GM21723 (cell line): Measurements from ENCODE around the gene GRK6.

Source experiments
- ATAC-seq: cut with Tn5 transposase; IDR thresholded peaks from one replicate; pipeline ENCODE4 v1.9.1; 2021; ENCODE audit warnings: mild to moderate bottlenecking, moderate library complexity; ENCODE audit not compliant: unreplicated experiment

GRK6 gene

GRCh38 chr5:177439518-177440053 lies 13.1 kb downstream of the GRK6 start:
- ATAC-seq, result no peak

- no peak for ATAC-seq
Observed at GRCh38 chr5:177440211-177440989, 13.9 kb downstream of the GRK6 start.

- no peak for ATAC-seq
Observed at GRCh38 chr5:177440990-177441780, 14.7 kb downstream of the GRK6 start.

- no peak for ATAC-seq
Observed at GRCh38 chr5:177442066-177442826, 15.8 kb downstream of the GRK6 start.

GRCh38 chr5:177443144-177443983 lies 16.9 kb downstream of the GRK6 start:
- ATAC-seq, result no peak

GRCh38 chr5:177444106-177445051 lies 17.9 kb downstream of the GRK6 start:
- ATAC-seq, result no peak

GRCh38 chr5:177445052-177445916 lies 18.8 kb downstream of the GRK6 start:
- no peak for ATAC-seq

- no peak for ATAC-seq
Observed at GRCh38 chr5:177445917-177446199, 19.4 kb downstream of the GRK6 start.

GRCh38 chr5:177446200-177447065 lies 20.0 kb downstream of the GRK6 start, which contains the start of gene PRR7:
TSS of gene PRR7 (plus strand) at chr5:177446814. CDS start at chr5:177455068, 8,254 bp downstream.
- peak; percentile 46 for ATAC-seq

- ATAC-seq, result peak; percentile 50
Observed at GRCh38 chr5:177447066-177447610, 20.7 kb downstream of the GRK6 start.

- ATAC-seq, result no peak
Observed at GRCh38 chr5:177447611-177448243, 21.3 kb downstream of the GRK6 start.

- ATAC-seq, result no peak
Observed at GRCh38 chr5:177448244-177448950, 21.9 kb downstream of the GRK6 start.

- ATAC-seq, result no peak
Observed at GRCh38 chr5:177449140-177450061, 22.9 kb downstream of the GRK6 start.

GRCh38 chr5:177450667-177451424 lies 24.4 kb downstream of the GRK6 start:
- ATAC-seq, result no peak
